Measurements from ENCODE around the gene KCNE4.

KCNE4 gene

GRCh38 chr2:223088866-223089265 is 36.9 kb downstream of the KCNE4 start:
- DNase-seq: no peak

DNA sequence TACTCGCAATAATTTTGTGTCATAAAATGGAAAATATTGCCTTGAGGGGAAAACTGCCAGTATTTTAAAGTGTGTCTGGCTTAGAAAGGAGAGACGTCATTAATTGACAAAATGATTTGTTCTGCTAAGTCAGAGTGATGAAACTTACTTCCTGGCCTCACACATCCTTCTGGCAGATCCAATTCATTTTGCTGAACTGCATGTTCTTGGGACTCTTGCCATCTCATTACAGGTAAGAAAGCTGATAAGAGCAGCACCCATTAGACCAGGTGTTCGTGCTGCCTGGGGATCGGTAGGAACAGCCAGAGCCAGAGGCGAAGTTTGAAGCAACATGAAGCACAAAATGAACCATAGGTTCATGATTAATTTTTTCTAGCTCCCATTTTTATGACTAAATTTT is 38.0 kb downstream of the KCNE4 start:
- DNase-seq: no peak

GRCh38 chr2:223090540-223091235 is 38.7 kb downstream of the KCNE4 start:
- no peak for DNase-seq

GRCh38 chr2:223092667-223093066 is 40.7 kb downstream of the KCNE4 start:
- no peak for DNase-seq

DNA sequence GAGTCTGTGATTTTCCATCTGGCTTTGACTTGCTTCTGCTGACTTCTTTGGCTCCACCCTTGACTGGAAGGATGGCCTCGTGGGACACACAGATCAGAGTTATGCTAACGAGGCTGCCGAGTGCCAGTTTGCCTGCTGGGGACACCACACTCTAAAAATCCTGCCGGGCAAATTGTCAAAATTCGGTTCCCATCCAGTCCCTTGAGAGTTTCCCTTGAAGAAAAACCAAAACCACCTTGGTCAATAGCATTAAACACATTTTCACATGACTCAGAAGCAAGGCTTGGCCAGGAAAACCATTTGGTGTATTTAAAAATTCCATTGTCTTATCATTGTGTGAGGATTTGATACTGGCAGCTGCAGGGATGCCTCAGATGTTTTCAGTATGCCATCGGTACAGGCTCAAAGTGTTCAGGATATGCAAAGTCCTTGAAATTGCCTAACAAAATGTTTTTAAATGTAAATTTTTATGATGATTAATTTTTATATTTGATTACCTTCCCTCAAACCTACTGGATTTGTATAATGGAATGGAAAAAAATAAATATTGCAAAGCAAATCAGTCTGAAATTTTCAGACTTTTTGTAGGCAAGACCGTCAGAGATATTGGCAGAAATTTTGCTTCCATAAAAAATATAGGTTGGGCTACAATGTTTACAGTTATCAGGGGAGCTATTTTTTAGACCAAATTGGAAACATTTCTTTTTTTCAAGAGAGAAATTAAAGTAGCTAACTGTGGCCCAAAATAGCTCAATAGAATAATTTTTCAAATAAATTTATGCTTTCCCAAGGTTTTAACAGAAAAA is 41.6 kb downstream of the KCNE4 start:
- DNase-seq: no peak

DNA sequence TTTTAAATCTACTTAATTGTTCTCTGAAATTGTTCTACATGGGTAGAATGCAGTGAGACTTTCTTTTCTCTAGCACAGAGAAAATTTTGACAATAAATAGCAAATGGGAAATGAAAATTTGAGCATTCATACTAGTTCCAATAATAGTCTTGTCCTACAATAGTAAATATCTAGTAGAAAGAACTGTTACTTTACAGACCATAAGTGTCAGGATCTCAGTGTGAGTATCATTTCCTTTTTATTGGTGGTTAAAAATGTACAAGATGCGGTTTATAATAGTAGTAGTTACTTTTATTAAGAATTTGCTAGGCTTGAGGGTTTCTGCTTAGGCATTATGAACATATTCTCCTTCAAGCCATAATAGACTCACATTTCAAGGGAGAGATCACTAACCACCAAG is 43.2 kb downstream of the KCNE4 start:
- no peak for DNase-seq

DNA sequence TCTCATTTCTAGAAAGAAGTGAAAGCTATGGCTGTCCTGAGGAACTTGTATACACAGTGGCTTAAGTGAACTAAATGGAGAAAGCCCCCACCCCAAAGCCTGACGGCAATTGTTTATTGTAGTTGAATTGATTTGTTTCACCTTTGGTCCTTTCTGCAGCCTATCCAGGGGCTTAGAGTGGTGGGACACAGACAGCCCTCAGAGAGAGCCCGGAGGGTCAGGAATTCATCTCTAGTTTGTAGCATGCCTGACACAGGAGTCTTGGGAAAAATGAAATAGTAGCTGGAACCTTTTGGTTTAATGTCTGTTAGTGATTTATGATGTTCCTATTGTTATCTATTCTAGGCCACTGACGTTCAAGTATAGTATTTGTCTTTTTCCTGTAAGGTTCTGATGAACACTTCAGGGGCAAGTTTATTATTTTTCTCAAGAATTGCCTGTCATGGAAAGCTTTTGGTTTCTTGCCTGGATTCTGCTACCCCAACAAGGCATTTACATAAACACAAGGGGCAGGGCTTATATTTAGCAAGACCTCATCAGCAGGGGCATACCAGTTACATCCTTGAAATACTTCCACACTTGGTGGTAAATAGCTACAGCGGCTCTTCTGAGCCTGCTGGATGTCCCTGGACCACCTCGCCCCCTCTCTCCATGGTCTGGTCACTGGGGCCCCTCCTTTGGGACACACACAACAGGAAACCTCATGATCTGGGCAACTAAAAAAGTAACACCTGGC is 44.4 kb downstream of the KCNE4 start:
- DNase-seq: no peak

DNA sequence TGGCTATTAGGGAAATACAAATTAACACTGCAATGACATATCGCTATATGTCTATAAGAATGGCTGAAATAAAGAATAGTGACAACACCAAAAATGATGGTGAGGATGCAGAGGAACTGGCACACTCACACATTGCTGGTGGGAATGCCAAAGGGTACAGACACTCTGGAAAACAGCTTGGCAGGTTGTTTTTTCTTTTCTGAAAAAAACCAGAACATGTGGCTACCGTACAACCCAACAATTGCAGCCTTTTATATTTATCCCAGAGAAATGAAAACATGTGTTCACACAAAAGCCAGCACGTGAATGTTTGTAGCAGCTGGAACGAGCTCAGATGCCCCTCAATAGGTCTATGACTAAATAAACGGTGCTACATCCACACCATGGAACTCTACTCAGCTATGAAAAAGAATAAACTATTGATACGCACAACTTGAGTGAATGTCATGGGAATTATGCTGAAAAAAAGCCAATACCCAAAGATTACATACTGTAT is 45.9 kb downstream of the KCNE4 start:
- DNase-seq: no peak

DNA sequence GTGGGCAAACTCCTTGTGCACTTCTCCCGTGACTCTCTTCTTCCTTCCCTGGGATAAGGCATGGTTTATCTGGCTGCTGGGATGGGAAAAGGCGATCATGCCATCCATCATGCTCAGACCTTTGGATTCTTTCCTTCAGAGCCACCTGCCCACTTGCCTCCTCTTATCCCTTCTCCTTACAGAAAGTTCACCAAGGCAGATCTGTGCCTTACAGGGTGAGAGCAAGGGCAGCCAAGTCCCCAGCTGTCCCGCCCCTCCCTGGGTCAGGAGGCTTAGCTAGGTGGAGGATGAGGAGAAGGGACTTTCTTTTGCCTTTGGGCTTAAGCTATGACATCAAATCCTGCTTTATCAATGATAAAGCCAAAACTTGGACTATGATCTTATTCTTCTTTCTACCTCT is 47.6 kb downstream of the KCNE4 start:
- DNase-seq: no peak

- DNase-seq: no peak
These were observed 48.1 kb downstream of the KCNE4 start for GRCh38 chr2:223100061-223100511.

DNA sequence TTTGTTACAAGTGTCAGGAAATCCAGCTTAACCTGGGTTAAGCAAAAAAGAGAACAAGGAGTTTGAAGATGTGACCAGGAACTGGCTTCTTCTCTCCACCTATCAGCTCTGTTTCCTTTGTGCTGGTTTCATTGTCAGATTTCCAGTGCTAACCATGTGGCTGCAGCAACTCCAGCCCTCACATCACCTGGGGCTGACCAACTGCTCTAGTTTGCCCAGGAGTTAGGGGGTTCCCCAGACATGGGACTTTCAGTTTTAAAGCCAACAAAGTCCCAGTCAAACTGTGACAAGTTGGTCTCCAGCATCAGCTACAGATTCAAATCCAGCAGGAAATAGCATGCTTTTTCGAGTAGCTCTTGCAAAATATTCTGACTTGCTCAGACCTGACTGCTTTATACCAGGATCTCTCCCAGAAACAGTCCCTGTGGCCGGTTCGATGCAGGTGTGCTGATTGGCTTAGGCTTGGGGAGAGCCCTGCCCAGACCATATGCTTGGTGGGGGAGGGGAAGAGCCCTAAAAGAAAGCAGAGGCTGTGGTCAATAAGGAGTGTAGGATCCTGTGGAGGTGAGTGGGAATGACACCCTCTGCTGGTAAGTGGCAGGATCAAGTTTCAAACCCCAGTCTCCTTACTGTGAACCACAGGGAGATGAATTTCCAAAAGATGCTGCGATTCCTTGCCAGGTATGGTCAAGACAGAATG is 49.5 kb downstream of the KCNE4 start:
- no peak for DNase-seq

DNA sequence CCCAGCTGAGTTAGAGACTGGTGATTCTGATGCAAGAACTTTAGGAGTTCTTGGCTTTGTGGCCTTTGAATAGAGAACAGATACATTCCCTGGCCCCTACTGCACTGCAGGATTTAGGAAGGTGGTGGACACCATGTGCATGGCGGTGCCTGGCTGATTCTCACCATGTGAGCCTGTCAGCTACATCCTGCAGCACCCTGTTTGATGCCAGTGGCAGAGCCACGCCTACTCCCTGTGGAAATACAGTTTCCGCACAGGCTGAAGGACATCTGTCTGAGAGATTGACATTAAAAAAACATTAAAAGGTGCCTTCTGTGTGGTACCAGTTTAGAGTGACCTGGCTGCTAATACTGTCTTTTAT is 50.0 kb downstream of the KCNE4 start:
- DNase-seq: no peak

- no peak for DNase-seq
These were observed 50.5 kb downstream of the KCNE4 start for GRCh38 chr2:223102450-223102849.

- no peak for DNase-seq
These were observed 52.5 kb downstream of the KCNE4 start for GRCh38 chr2:223104336-223105132.
